ENCODE results near the gene ASB4.

Gene ASB4

GRCh38 chr7:95517458-95517857 lies 31.7 kb downstream of the ASB4 start:
- Mint-ChIP-seq H3K27me3 (peaks cover 11% of the 10 kb centered on the region), H3K4me3 (no peak overlapping the region), H3K9me3 (no peaks in the 10 kb centered on the region), H3K36me3 (ENCODE audit: insufficient read depth) (peaks cover 2% of the 10 kb centered on the region), H3K4me1 (no peaks in the 10 kb centered on the region), H3K27ac (ENCODE audit: low read depth) (no peak overlapping the region)
- DNase-seq (ENCODE audit: low spot score in 2 of 2) (no peak), ATAC-seq (replicated peaks; ENCODE audit: extremely low read depth, poor library complexity, severe bottlenecking) (no peak)

- no peaks in the 10 kb centered on the region for H3K4me1 Mint-ChIP-seq
- DNase-seq (ENCODE audit: low spot score in 2 of 2) (no peak), ATAC-seq (replicated peaks; ENCODE audit: extremely low read depth, poor library complexity, severe bottlenecking) (no peak)
- H3K9me3 Mint-ChIP-seq: no peaks in the 10 kb centered on the region
- H3K27me3 Mint-ChIP-seq: peaks cover 15% of the 10 kb centered on the region
- H3K36me3 Mint-ChIP-seq (ENCODE audit: insufficient read depth): peaks cover 2% of the 10 kb centered on the region
- no peak overlapping the region for H3K4me3 Mint-ChIP-seq
- no peak overlapping the region for H3K27ac Mint-ChIP-seq (ENCODE audit: low read depth)
Measured at GRCh38 chr7:95517870-95518269, 32.1 kb downstream of the ASB4 start.

GRCh38 chr7:95520136-95520535 lies 34.4 kb downstream of the ASB4 start:
- Mint-ChIP-seq H3K27me3 (peaks cover 17% of the 10 kb centered on the region), H3K9me3 (no peaks in the 10 kb centered on the region), H3K4me3 (no peak overlapping the region), H3K27ac (ENCODE audit: low read depth) (no peak overlapping the region), H3K4me1 (no peaks in the 10 kb centered on the region), H3K36me3 (ENCODE audit: insufficient read depth) (peaks cover 2% of the 10 kb centered on the region)
- ATAC-seq (replicated peaks; ENCODE audit: extremely low read depth, poor library complexity, severe bottlenecking) (no peak), DNase-seq (ENCODE audit: low spot score in 2 of 2) (no peak)

GRCh38 chr7:95525503-95525902 lies 39.8 kb downstream of the ASB4 start:
- Mint-ChIP-seq H3K4me3 (no peak overlapping the region), H3K27me3 (peaks cover 32% of the 10 kb centered on the region), H3K27ac (ENCODE audit: low read depth) (no peak overlapping the region), H3K36me3 (ENCODE audit: insufficient read depth) (no peaks in the 10 kb centered on the region), H3K4me1 (no peaks in the 10 kb centered on the region), H3K9me3 (no peaks in the 10 kb centered on the region)
- no peak for ATAC-seq (replicated peaks; ENCODE audit: extremely low read depth, poor library complexity, severe bottlenecking)
- no peak for DNase-seq (ENCODE audit: low spot score in 2 of 2)

GRCh38 chr7:95526128-95526738 lies 40.5 kb downstream of the ASB4 start:
- no peaks in the 10 kb centered on the region for H3K9me3 Mint-ChIP-seq
- peaks cover 32% of the 10 kb centered on the region for H3K27me3 Mint-ChIP-seq
- no peaks in the 10 kb centered on the region for H3K36me3 Mint-ChIP-seq (ENCODE audit: insufficient read depth)
- no peak overlapping the region for H3K27ac Mint-ChIP-seq (ENCODE audit: low read depth)
- no peak overlapping the region for H3K4me3 Mint-ChIP-seq
- DNase-seq (ENCODE audit: low spot score in 2 of 2): no peak
- H3K4me1 Mint-ChIP-seq: no peaks in the 10 kb centered on the region
- ATAC-seq (replicated peaks; ENCODE audit: extremely low read depth, poor library complexity, severe bottlenecking): no peak

- Mint-ChIP-seq H3K4me1 (no peaks in the 10 kb centered on the region), H3K4me3 (no peak overlapping the region), H3K36me3 (ENCODE audit: insufficient read depth) (no peaks in the 10 kb centered on the region), H3K9me3 (no peaks in the 10 kb centered on the region), H3K27ac (ENCODE audit: low read depth) (no peak overlapping the region), H3K27me3 (peaks cover 32% of the 10 kb centered on the region)
- ATAC-seq (replicated peaks; ENCODE audit: extremely low read depth, poor library complexity, severe bottlenecking) (no peak), DNase-seq (ENCODE audit: low spot score in 2 of 2) (no peak)
Measured at GRCh38 chr7:95527033-95527775, 41.5 kb downstream of the ASB4 start.

GRCh38 chr7:95527776-95528250 lies 42.1 kb downstream of the ASB4 start:
- Mint-ChIP-seq H3K27me3 (peaks cover 26% of the 10 kb centered on the region), H3K27ac (ENCODE audit: low read depth) (no peak overlapping the region), H3K36me3 (ENCODE audit: insufficient read depth) (no peaks in the 10 kb centered on the region), H3K4me3 (no peak overlapping the region), H3K4me1 (no peaks in the 10 kb centered on the region), H3K9me3 (no peaks in the 10 kb centered on the region)
- no peak for ATAC-seq (replicated peaks; ENCODE audit: extremely low read depth, poor library complexity, severe bottlenecking)
- DNase-seq (ENCODE audit: low spot score in 2 of 2): no peak

- Mint-ChIP-seq H3K27me3 (peaks cover 24% of the 10 kb centered on the region), H3K27ac (ENCODE audit: low read depth) (no peak overlapping the region), H3K36me3 (ENCODE audit: insufficient read depth) (no peaks in the 10 kb centered on the region), H3K4me3 (no peak overlapping the region), H3K9me3 (no peaks in the 10 kb centered on the region), H3K4me1 (no peaks in the 10 kb centered on the region)
- DNase-seq (ENCODE audit: low spot score in 2 of 2): no peak
- ATAC-seq (replicated peaks; ENCODE audit: extremely low read depth, poor library complexity, severe bottlenecking): no peak
Measured at GRCh38 chr7:95529701-95530100, 44.0 kb downstream of the ASB4 start.

- Mint-ChIP-seq H3K9me3 (no peaks in the 10 kb centered on the region), H3K4me1 (no peaks in the 10 kb centered on the region), H3K27me3 (peaks cover 19% of the 10 kb centered on the region), H3K27ac (ENCODE audit: low read depth) (no peak overlapping the region), H3K36me3 (ENCODE audit: insufficient read depth) (no peaks in the 10 kb centered on the region), H3K4me3 (no peak overlapping the region)
- no peak for DNase-seq (ENCODE audit: low spot score in 2 of 2)
- ATAC-seq (replicated peaks; ENCODE audit: extremely low read depth, poor library complexity, severe bottlenecking): no peak
Measured at GRCh38 chr7:95530881-95531280, 45.1 kb downstream of the ASB4 start.

- Mint-ChIP-seq H3K27me3 (peaks cover 13% of the 10 kb centered on the region), H3K4me1 (no peaks in the 10 kb centered on the region), H3K27ac (ENCODE audit: low read depth) (no peak overlapping the region), H3K9me3 (no peaks in the 10 kb centered on the region), H3K36me3 (ENCODE audit: insufficient read depth) (no peaks in the 10 kb centered on the region), H3K4me3 (no peak overlapping the region)
- ATAC-seq (replicated peaks; ENCODE audit: extremely low read depth, poor library complexity, severe bottlenecking) (no peak), DNase-seq (ENCODE audit: low spot score in 2 of 2) (no peak)
Measured at GRCh38 chr7:95531605-95532219, 46.0 kb downstream of the ASB4 start.

- no peak overlapping the region for H3K4me3 Mint-ChIP-seq
- H3K36me3 Mint-ChIP-seq (ENCODE audit: insufficient read depth): no peaks in the 10 kb centered on the region
- H3K9me3 Mint-ChIP-seq: no peaks in the 10 kb centered on the region
- H3K4me1 Mint-ChIP-seq: no peaks in the 10 kb centered on the region
- no peak overlapping the region for H3K27ac Mint-ChIP-seq (ENCODE audit: low read depth)
- ATAC-seq (replicated peaks; ENCODE audit: extremely low read depth, poor library complexity, severe bottlenecking) (no peak), DNase-seq (ENCODE audit: low spot score in 2 of 2) (no peak)
- peaks cover 12% of the 10 kb centered on the region for H3K27me3 Mint-ChIP-seq
Measured at GRCh38 chr7:95534796-95535195, 49.1 kb downstream of the ASB4 start.

- no peaks in the 10 kb centered on the region for H3K4me1 Mint-ChIP-seq
Measured at GRCh38 chr7:95535662-95536061, 49.9 kb downstream of the ASB4 start.

More at GRCh38 chr7:95535662-95536061, 49.9 kb downstream of the ASB4 start:
- no peak overlapping the region for H3K4me3 Mint-ChIP-seq
- H3K36me3 Mint-ChIP-seq (ENCODE audit: insufficient read depth): no peaks in the 10 kb centered on the region
- DNase-seq (ENCODE audit: low spot score in 2 of 2) (no peak), ATAC-seq (replicated peaks; ENCODE audit: extremely low read depth, poor library complexity, severe bottlenecking) (no peak)
- no peak overlapping the region for H3K27ac Mint-ChIP-seq (ENCODE audit: low read depth)
- H3K27me3 Mint-ChIP-seq: peaks cover 19% of the 10 kb centered on the region
- H3K9me3 Mint-ChIP-seq: no peaks in the 10 kb centered on the region

All from central memory CD8-positive, alpha-beta T cell (primary cell).